NCI-H345 (cell line): Measurements from ENCODE around the gene ZFAND3.

Source experiments
- DNase-seq: peaks from one replicate; lab custom pipeline; 2025; lab: John Stamatoyannopoulos, UW

The ZFAND3 gene

DNA sequence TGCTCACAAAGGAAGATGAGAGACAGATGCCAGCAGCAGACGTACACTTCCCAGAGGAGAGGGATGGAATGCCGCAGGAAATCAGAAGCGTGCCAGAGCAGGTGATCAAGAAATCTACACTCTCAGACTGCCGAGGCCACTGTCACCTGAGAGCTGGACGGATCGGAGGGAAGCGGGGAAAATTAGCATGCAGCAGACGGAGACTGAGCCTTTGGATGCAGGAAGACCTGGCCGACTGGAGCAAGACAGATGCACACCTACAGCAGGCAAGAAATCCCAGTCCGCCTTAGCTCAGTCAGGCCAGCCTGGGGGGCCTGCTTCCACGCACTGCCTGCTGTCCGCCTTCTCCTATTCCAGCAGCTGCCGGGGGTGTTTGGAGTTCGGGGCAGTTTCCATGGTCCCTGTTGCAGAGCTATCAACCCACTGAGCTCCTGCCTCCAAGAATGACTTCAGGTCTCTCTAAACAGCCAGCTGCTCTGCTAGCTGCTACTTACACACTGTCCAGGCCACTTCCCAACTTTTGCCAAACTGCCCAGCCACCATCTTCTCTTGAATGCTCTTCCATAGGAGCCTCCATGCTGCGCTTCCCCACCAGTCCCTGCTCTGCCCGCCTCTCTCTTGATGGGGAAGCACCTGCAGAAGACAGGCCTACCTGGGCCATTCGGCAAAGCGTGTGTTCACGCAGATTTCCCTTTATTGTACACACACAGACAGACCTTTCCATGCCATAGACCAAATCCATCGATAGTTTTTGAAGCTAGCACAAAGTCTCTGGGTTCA is 368.5 kb downstream of the ZFAND3 start:
- DNase-seq: no peak

DNA sequence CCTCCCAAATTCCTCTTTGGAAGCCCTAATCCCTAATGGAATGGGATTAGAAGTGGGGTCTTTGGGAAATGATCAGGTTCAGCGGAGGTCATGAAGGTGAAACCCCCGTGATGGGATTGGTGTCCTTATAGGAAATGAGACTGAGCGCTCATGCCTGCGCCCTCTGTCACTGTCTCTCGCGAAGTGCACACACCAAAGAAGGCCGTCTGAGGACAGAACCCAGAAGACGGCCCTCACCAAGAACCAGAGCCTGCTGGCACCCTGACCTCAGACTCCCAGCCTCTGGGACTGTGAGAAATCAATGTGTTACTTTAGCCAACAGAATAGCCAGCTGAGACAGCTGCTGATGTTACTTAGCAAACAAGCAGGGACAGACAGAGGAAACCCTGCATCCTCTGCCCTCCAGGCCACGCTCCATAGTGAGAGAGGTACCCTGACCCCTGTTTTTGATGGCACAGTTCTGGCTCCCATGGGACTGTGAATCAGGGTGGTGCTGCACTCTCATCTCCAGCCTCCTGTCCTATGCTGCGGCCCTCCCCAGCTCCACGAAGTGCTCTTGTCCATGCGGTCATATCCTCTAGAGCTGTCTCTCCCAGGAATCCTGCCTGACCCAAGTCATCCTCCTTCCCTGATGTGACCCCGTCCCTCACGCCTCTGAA is 369.3 kb downstream of the ZFAND3 start:
- no peak for DNase-seq

DNA sequence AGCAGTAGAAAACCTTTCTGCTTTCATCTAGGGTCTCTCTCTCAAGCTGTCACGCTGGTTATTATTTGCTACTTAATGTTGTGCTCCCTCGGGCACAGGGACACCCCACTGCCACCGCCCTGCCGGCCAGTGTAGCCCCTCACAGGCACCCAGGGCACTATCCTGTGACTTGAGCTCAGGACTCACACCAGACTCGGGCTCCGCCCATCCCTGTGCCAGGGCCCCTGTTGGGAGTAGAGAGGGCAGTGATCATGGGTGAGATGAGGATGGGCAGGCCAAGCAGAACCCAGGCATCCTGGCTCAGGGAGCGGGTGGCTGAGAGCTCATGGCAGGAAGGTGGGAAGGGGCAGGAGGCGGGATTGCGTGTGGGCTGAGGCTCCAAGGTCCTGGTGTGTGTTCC is 371.9 kb downstream of the ZFAND3 start:
- DNase-seq: no peak

DNA sequence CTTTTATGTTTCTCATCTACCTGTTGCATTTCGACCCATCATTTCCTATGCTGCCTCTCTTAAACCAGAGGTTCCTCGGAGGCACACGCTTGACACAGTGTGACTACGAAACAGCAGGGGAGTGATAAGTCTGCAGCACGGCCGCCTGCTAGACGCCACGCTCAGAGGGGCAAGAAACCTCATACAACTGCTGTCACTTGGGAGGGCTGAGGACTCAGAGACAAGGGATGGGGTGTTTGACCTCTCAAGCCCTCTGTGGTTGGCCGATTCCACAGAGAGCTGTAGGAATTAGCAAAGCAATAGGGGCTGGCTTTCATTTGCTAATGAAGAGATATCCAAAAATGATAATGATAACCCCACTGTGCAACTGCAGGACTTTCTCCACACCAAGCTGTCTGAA is 372.5 kb downstream of the ZFAND3 start:
- DNase-seq: no peak

DNA sequence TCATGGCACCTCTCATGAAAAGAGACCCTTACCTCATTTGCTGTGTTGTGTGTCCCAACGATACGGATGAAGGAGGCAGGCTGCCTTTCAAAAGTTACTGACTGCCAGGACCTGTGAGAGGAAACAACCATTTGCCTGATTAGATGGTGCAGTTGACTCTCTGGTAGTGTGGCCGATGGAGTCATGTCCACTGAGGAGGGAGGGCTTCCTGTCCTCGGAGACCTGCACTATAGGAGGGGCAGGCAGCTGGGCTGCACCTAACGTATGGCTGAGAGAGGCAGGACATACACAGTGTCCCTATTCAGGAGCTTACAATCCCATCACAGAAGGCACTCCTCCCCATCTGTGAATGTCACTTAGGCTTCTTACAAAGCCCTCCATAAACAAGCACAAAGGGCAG is 373.0 kb downstream of the ZFAND3 start:
- no peak for DNase-seq

DNA sequence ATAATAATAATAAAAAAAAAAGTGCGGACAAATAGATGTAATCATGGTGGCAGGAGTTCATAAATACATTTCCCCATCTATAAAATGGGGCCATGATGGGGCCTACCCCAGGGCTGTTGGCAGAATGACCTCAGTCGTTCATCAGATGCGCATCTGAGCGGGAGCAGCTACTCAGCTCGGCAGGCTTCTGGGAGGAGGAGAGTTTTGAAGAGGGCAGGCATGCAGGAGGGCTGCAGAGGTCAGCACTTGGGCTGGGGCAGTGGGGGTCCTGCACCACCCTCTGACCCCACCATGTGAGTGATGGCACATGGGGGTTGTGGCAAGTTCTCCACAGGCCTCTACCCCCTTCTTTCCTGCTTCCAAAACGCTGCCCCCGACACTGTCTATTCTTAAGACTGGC is 373.5 kb downstream of the ZFAND3 start:
- no peak for DNase-seq

DNA sequence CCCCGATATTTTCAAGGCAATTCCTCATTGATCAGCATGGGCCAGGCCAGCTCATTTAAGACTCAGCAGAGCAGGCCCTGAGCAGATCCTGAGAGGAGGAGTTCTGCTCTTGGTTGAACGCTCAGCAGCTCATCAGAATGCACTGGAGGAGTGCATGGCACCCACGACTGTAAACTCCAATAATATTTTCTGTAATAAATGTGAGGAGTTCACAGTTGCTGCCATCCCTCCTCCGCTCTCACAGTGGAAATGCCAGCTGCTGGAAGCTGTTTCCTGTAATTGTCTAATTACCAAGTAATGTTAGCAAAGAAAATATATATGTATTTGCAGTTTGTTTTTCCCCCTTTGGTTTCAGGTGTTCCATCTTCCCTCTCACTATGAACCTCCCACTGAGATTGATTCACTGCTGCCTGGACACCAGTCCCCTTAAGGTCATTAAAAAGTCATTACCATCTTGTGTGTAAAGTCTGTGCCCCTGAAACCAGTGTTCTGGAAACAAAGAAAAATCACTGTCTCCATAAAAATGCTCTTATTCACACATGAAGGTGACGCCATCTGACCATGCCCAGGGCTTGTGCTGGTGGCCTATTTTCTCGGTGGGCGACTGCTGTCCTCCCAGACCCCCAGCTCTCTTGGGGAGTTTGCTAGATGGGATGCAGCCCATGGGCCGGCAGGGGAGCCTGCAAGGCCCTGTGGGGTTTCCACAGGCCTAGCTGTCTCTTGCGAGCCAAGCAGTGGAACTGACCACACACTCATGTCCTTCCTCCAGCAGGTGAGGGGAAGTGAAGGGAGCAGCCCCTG is 374.2 kb downstream of the ZFAND3 start:
- no peak for DNase-seq

DNA sequence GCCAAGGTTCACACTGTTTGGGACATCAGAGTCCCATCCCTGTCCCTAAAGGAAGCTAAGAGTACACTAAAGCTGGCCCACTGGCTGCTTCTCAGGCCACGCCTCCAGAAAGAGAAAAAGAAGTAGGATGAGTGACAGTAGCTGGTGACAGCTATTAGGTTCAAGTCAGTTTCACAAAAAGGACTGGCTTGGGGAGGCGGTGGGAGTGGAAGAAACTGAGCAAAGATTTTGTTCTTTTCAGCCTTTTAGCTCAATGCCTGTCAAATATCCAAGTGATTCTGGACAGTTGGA is 374.7 kb downstream of the ZFAND3 start:
- DNase-seq: no peak

DNA sequence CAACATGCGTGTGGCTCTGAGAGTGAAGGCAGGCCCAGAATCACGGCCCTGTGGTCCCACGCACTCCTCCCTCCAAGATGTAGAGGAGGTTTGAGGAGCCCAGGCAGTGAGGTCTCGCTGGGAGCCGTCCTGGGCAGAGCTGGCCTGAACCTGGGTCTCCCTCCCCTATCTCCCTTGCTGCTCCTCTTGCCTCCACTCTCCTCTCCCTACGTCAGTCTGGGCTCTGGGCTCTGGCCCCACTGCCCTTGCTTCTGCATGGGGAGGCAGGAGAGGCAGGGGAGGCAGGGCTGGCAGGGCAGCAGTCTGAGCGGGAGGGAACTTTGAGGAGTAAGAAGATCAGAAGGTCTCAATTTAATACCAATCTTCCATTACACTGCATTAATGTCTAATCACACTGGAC is 375.1 kb downstream of the ZFAND3 start:
- DNase-seq: no peak

DNA sequence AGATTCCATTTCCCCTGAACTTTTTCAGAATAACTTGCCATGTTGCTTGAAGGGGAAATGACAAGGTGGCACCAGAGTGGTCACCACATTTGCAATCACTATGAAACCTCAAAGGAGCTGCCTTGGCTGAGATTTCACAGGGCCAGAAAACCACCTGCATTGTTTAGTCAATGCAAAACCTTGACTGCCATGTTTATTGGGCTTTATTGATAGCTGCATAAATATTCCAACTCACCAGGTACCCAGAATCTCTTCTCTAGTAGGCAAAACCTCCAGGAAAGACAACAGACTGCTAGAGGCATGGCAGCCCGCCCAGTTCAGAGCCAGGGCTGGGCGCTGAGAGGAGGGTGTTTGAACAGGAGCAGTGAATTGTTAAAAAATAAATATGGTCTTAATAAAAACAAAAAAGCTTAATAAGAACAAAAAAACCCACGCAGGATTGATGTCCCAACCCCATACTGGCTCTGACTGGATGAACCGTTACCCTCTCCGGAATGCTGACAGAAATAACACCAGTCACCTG is 375.6 kb downstream of the ZFAND3 start:
- DNase-seq: no peak

DNA sequence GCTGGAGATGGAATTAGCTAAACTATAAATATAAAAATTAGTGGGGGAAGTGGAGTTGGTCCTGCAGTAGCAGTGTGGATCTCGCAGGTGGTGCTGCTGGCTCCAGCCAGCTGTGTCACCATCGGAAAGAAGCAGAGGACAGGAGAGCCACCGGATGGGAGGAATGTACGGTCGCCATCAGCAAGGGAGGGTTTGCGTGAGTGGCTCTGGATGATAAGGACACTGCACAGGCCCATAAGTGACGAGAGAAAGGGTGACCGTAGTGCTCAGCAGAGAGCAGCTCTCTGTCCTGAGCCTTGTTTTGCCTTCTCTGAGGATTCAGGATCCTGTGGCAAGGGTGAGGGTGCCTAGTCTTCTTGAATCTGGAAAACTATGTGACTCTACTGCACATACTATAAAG is 378.7 kb downstream of the ZFAND3 start:
- no peak for DNase-seq
